HTERT RPE-1 (cell line): Measurements from ENCODE around the gene SSTR3.
"Not testable (repeated sequence)": the region's sequence is repeated elsewhere in the genome, so short reads cannot be mapped to it uniquely, and the experiment has no call there.

Source experiments
- in situ Hi-C: fragments of 300-500 bp; cut with MboI; formaldehyde crosslinking; loops from 4 replicates; pipeline ENCODE4 v1.14.3; 2020; ENCODE audit warnings: low sequenced_read_pairs

SSTR3 gene

DNA sequence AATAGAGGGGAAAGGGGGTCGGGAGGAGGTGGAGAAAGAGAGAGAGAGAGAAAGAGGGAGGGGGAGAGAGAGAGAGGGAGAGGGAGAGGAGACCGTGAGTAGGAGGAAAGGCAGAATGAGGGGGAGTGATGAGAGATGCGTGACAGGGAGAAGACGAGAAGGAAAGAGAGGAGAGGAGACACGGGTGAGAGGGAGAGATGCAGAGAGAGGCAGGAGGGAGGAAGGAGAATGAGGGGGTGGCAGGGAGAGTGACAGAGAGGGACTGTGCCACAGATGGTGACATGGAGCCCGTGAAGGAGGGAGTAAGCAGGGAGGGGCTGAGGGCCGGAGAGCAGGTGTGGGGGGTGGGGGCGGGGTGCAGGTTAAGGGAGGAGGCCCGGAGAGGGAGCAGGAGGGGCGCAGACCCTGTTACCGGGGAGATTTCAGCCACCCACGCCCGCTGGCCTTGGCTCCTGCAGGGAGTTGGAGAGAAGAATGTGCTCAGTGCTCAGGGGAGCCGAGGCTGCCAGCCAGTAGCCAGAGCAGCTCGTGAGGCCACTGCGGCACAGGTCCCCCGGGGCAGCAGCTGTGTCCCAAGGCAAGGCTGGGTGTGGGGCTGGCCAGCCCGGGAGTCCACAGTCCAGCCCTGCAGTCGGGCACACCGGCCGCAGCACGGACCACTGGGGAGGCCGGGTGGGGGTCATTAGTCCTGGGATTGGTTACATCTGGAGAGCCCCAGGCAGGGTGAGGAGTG is at the start of gene SSTR3:
Gene SSTR3, minus strand, starts transcription at position 304 of the 733 bp plus-strand sequence. CDS start 4,674 bp downstream, outside the sequence.
- in situ Hi-C loops: no loop called here

GRCh38 chr22:37260901-37261336 is 48.6 kb upstream of the SSTR3 start:
- in situ Hi-C loops: no loop called here

DNA sequence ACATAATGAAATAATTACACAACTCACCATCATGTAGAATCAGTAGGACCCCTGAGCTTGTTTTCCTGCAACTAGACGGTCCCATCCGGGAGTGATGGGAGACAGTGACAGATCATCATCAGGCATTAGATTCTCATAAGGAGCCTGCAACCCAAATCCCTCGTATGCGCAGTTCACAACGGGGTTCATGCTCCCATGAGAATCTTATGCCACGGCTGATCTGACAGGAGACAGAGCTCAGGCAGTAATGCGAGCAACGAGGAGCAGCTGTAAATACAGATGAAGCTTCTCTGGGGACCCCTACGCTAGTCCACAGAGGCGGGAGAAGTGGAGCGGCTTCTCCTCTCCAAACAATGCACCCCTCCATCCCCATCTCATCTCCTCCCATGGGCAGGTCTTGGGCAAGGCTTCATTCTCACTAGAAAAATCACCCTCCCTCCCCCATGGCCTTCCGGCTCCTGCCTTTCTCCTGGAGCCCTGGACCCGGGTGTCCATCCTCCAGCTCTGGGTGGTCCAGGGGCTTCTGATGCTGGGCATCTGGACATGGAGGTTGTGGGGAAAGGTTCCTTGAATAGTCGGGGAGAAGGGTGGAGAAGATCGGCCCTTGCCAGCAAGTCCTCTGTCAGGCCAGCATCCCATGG is 48.0 kb upstream of the SSTR3 start:
- in situ Hi-C loops: no loop called here

- in situ Hi-C loops: no loop called here
Measured at GRCh38 chr22:37259540-37260029, 47.3 kb upstream of the SSTR3 start.

DNA sequence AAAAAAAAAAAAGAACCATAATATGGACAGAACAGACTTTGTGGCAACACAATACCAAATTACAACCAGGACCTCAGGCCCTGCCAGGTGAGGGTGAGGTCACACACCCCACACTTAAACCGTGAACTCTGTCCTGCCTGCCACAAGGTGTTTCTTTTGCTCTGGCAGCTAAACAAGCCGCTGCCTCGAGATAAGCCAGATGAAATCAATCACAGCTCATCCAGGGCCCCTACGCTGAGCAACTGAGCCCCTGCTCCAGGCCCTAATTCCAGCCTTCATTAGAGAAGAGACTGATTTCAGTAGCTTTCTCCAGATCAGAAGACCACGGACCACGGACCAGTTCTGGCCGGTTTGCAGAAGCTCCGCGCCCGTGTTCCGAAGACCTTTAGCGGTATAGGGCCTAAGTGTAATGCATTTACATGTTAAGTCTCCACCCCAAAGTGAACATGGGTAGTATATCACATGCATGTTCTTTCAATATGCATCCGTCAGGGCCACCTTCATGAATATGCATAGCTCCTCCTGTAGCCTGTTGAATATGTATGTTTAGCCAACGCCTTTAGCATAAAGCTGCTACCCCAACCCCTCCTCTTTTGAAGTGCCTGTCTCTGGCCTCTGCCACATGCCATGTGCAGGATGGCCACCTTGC is 46.6 kb upstream of the SSTR3 start:
- in situ Hi-C loops: no loop called here

GRCh38 chr22:37258005-37258752 is 45.9 kb upstream of the SSTR3 start:
- in situ Hi-C loops: no loop called here

- in situ Hi-C loops: no loop called here
Measured at GRCh38 chr22:37256075-37256726, 43.9 kb upstream of the SSTR3 start.

- in situ Hi-C loops: no loop called here
Measured at GRCh38 chr22:37255558-37256006, 43.3 kb upstream of the SSTR3 start.

- in situ Hi-C loops: no loop called here
Measured at GRCh38 chr22:37254867-37255233, 42.6 kb upstream of the SSTR3 start.

DNA sequence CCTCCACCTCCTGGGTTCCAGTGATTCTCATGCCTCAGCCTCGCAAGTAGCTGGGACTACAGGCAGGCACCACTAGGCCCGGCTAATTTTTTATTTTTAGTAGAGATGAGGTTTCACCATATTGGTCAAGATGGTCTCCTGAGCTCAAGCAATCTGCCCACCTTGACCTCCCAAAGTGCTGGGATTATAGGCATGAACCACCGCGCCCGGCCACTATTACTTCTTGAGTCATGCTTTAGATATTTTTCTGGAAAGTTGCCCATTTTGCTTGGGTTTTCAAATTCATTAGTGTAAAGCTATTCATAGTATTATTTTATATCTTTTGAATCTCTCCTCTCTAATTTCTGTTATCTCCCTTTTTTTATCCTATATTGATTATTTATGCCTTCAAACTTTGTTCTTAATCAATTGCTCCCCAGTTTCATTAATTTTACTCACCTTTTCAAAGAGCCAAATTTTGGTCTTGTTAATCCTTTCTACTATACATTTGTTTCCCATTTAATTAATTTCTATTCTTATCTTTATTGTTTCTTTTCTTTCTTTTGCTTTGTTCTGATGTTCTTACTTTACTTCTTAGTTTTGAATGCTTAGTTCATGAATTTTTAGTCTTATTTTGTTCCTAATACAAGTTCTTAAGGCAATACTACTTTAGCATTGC is 42.1 kb upstream of the SSTR3 start:
- in situ Hi-C loops: no loop called here

DNA sequence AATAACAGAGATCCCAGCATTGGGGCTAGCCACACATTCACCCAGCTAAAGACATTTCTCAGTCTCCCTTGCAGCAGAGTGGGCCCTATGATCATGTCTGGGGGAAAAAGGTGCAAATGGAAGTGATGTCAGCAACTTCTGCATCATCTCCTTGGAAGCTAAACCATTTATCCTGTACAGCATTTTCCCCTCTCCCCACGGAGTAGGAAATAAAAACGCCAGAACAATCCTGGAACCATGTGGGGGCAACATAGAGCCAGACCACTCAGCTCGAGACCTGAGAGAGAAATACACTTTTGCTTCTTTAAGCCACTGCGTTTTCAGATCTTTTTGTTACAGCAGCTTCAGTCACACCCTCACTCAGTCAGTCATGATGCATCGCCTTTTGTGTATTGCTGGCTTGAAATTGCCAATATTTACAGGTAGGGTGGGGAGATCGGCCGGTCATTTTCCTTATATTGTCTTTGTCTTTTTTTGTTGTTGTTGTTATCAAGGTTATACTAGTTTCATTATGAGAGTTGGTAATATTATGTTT is 40.9 kb upstream of the SSTR3 start:
- in situ Hi-C loops: no loop called here

GRCh38 chr22:37251836-37252235 is 39.6 kb upstream of the SSTR3 start:
- in situ Hi-C loops: not testable (repeated sequence)

- in situ Hi-C loops: no loop called here
Measured at GRCh38 chr22:37249986-37250385, 37.7 kb upstream of the SSTR3 start.

- in situ Hi-C loops: no loop called here
Measured at GRCh38 chr22:37248251-37248650, 36.0 kb upstream of the SSTR3 start.

DNA sequence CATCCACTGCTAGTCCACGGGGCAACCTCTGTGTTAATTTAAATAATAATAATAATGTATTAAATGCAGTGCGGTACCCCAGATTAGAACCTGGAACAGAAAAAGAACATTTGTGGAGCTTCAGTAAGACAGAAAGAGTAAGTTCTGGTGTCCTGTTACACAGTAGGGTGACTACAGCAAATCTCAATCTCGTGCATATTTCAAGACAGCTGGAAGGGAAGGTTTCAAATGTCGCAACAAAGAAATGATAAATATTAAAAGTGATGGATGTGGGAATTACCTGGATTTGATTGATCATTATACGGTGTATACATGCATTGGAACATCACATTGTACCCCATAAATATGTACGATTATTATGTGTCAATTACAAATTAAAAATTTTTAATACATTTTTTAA is 33.5 kb upstream of the SSTR3 start:
- in situ Hi-C loops: no loop called here

GRCh38 chr22:37244922-37245722 is 32.8 kb upstream of the SSTR3 start:
- in situ Hi-C loops: no loop called here

DNA sequence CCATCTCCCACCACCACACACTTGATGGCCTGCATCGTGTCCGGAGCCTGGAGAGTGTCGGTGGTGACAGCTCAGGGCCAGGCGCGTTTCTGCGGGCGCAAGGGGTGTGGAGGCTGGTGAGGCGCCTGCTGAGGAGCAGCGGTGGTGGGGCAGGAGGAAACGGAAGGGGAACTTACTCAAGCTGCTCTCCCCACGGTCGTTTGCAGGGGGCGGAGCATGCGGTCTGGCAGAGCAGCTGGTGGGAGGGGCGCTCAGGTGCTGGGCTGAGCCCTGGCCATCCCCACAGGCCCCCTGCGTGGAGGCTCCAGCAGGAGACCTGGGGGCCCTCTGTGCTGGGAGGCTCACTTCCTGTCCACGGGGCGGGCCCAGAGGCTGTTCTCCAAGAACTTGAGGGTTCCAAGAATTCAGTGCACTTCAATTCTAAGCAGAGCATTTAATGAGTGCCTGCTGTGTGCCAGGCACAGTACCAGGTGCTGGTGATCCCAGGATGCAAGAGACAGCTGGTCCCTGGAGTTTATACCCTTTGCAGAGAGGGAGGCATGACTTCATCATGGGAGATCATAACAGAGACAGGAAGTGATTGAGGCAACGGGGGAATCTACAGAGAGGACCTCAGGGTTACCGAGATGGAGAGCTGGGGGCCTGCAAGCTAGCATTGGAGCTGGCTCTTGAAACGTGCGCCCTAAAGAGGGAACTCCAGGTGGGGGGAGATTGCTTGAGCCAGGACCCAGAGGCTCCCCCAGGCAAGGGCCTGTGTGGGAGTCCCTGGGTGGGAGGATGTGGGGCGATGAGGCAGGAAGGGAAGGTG is 32.0 kb upstream of the SSTR3 start, which contains the start of gene RAC2:
Gene RAC2, minus strand, starts transcription at position 156 of the 808 bp plus-strand sequence. Its CDS starts 121 bp downstream, at position 35.
- in situ Hi-C loops: no loop called here
